Fibroblast of the aortic adventitia (primary cell): ENCODE results near the gene RELB. TPM values are rescaled to one million over a fixed set of nuclear protein-coding genes. Genes with fewer than 3 reads are reported as not detected.

Experiments
- DNase-seq: peaks from one replicate; pipeline ENCODE4 v3.0.0-alpha.2; 2010; ENCODE audit warnings: low read depth
- H3K4me3 ChIP-seq: 2 replicates; pipeline ENCODE4 v1.5.1; 2011; ENCODE audit warnings: low read depth, mild to moderate bottlenecking, control low read depth, low read length, moderate library complexity
- CTCF ChIP-seq: IDR thresholded peaks from 2 replicates; pipeline ENCODE4 v1.5.1; 2011; ENCODE audit warnings: mild to moderate bottlenecking, low read length, control low read depth, inconsistent platforms; ENCODE audit not compliant: insufficient read depth
- total RNA-seq: library from RNA; depleted of rRNA; stranded (reverse); fragments of >200 nt; gene quantifications from 2 replicates; pipeline ENCODE4 v1.2.3, GENCODE V29; 2012; ENCODE audit warnings: low replicate concordance

The RELB gene
- total RNA-seq, 1 donor, result 5.9 TPM

GRCh38 chr19:45069056-45069455 lies 67.8 kb downstream of the RELB start:
- TF ChIP-seq CTCF, result no peak
- DNase-seq, result peak; percentile 20
- no peak overlapping the region for H3K4me3 ChIP-seq

GRCh38 chr19:45070214-45070613 lies 69.0 kb downstream of the RELB start:
- DNase-seq, result no peak
- TF ChIP-seq CTCF, result no peak
- H3K4me3 ChIP-seq, result no peak overlapping the region

- no peak overlapping the region for H3K4me3 ChIP-seq
- DNase-seq, result no peak
- no peak for TF ChIP-seq CTCF
These were observed 69.7 kb downstream of the RELB start for GRCh38 chr19:45070861-45071544.

- no peak for TF ChIP-seq CTCF
- DNase-seq, result no peak
- no peak overlapping the region for H3K4me3 ChIP-seq
These were observed 70.3 kb downstream of the RELB start for GRCh38 chr19:45071545-45071938.

GRCh38 chr19:45071969-45072790 lies 70.9 kb downstream of the RELB start:
- no peak for DNase-seq

GRCh38 chr19:45074744-45075300 lies 73.6 kb downstream of the RELB start:
- H3K4me3 ChIP-seq, result no peak overlapping the region
- DNase-seq, result no peak
- TF ChIP-seq CTCF, result no peak

More at GRCh38 chr19:45071969-45072790, 70.9 kb downstream of the RELB start:
- TF ChIP-seq CTCF, result no peak
- H3K4me3 ChIP-seq, result no peak overlapping the region
